ENCODE measurements around the gene HIPK2.

The HIPK2 gene

GRCh38 chr7:139647085-139647484 lies 130.7 kb downstream of the HIPK2 start:
- no peak overlapping the region for H3K27ac ChIP-seq (ENCODE audit: low read length)

GRCh38 chr7:139646566-139646965 lies 131.2 kb downstream of the HIPK2 start:
- H3K4me2 ChIP-seq (ENCODE audit: insufficient read depth, low read length), result no peak overlapping the region
- no peak overlapping the region for H2AFZ ChIP-seq (ENCODE audit: low read depth, low read length)
- H3K4me3 ChIP-seq (ENCODE audit: low read depth in 1 of 2, low read length in 2 of 2), result no peak overlapping the region
- H3K79me2 ChIP-seq (ENCODE audit: insufficient read depth, low read length), result no peaks in the 10 kb centered on the region
- peaks cover 4% of the 10 kb centered on the region; the same call in 1 of the 2 replicates for H4K20me1 ChIP-seq (ENCODE audit: insufficient read depth, low read length)
- no peak for DNase-seq
- no peak overlapping the region for H3K9ac ChIP-seq (ENCODE audit: low read depth, low read length)
- H3K27me3 ChIP-seq (ENCODE audit: insufficient read depth, low read length, poor library complexity), result no peaks in the 10 kb centered on the region
- H3K36me3 ChIP-seq (ENCODE audit: insufficient read depth, low read length), result no peaks in the 10 kb centered on the region
- H3K9me3 ChIP-seq (ENCODE audit: insufficient read depth, low read length, severe bottlenecking), result no peaks in the 10 kb centered on the region
- TF ChIP-seq, protein P1, sequence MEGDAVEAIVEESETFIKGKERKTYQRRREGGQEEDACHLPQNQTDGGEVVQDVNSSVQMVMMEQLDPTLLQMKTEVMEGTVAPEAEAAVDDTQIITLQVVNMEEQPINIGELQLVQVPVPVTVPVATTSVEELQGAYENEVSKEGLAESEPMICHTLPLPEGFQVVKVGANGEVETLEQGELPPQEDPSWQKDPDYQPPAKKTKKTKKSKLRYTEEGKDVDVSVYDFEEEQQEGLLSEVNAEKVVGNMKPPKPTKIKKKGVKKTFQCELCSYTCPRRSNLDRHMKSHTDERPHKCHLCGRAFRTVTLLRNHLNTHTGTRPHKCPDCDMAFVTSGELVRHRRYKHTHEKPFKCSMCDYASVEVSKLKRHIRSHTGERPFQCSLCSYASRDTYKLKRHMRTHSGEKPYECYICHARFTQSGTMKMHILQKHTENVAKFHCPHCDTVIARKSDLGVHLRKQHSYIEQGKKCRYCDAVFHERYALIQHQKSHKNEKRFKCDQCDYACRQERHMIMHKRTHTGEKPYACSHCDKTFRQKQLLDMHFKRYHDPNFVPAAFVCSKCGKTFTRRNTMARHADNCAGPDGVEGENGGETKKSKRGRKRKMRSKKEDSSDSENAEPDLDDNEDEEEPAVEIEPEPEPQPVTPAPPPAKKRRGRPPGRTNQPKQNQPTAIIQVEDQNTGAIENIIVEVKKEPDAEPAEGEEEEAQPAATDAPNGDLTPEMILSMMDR (IDR thresholded peaks at IDR 0.05; ENCODE audit: borderline replicate concordance, extremely low read depth, low read length, poor library complexity, severe bottlenecking), result no peak
- ATAC-seq (ENCODE audit: insufficient read depth, low read depth), result no peak
- no peaks in the 10 kb centered on the region for H3K4me1 ChIP-seq (ENCODE audit: insufficient read depth, low read length)
- no peak overlapping the region for H3K27ac ChIP-seq (ENCODE audit: low read length)

More at GRCh38 chr7:139647085-139647484, 130.7 kb downstream of the HIPK2 start:
- Histone ChIP-seq H3K4me2 (ENCODE audit: insufficient read depth, low read length) (no peak overlapping the region), H2AFZ (ENCODE audit: low read depth, low read length) (no peak overlapping the region), H3K9me3 (ENCODE audit: insufficient read depth, low read length, severe bottlenecking) (no peaks in the 10 kb centered on the region), H3K9ac (ENCODE audit: low read depth, low read length) (no peak overlapping the region), H3K4me3 (ENCODE audit: low read depth in 1 of 2, low read length in 2 of 2) (no peak overlapping the region), H4K20me1 (ENCODE audit: insufficient read depth, low read length) (peaks cover 4% of the 10 kb centered on the region; the same call in 1 of the 2 replicates), H3K79me2 (ENCODE audit: insufficient read depth, low read length) (no peaks in the 10 kb centered on the region), H3K36me3 (ENCODE audit: insufficient read depth, low read length) (no peaks in the 10 kb centered on the region), H3K27me3 (ENCODE audit: insufficient read depth, low read length, poor library complexity) (no peaks in the 10 kb centered on the region), H3K4me1 (ENCODE audit: insufficient read depth, low read length) (no peaks in the 10 kb centered on the region)
- DNase-seq, result no peak
- no peak for ATAC-seq (ENCODE audit: insufficient read depth, low read depth)
- TF ChIP-seq, protein P1 (IDR thresholded peaks at IDR 0.05; ENCODE audit: borderline replicate concordance, extremely low read depth, low read length, poor library complexity, severe bottlenecking), result no peak
- no peak for TF ChIP-seq EZH2 (IDR thresholded peaks at IDR 0.05; ENCODE audit: borderline replicate concordance, low read depth, low read length, severe bottlenecking)

DNA sequence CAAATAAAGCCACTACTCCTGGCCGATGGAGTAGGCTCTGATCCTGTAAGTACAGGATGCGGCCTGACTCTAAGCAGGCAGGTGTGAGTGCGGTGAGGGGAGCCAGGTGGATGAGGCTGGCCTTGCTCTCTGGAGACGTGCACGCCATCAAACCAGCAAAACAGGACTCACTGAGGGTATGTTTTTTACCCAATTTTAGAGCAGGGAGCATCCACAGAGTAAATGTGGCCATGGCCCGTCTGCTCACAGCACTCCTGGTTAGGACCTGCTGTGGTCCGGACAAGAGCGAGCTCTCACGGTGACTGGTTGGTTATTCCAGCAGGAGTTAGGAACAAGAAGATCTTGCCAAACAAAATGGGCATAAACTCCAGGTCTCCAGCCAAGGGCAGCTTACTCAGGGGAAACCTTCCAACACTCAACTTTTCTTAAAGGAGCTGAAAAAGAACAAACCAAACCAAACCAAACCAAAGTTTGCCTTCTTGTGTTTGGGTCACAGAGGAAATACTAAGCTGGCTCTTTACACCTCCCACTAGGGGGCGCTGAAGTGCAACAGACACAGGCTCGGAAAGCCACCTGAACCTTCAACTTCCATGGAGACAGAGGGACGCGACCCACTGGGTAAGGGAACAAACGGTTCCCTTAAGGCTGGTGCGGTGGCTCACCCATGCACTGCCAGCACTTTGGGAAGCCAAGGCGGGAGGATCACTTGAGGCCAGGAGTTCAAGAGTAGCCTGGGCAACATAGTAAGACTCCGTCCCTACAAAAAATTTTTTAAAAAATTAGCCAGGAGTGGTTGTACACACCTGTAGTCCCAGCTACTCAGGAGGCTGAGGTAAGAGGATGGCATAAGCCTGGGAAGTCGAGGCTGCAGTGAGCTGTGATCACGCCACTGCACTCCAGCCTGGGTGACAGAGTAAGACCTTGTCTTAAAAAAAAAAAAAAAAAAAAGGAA lies 131.9 kb downstream of the HIPK2 start:
- peak; percentile 95 for ATAC-seq (ENCODE audit: insufficient read depth, low read depth)
- Histone ChIP-seq H3K4me2 (ENCODE audit: insufficient read depth, low read length) (no peak overlapping the region), H3K79me2 (ENCODE audit: insufficient read depth, low read length) (no peaks in the 10 kb centered on the region), H3K27ac (ENCODE audit: low read length) (no peak overlapping the region; the same call in 1 of the 2 replicates), H3K36me3 (ENCODE audit: insufficient read depth, low read length) (no peaks in the 10 kb centered on the region), H2AFZ (ENCODE audit: low read depth, low read length) (no peak overlapping the region), H3K4me1 (ENCODE audit: insufficient read depth, low read length) (no peaks in the 10 kb centered on the region), H4K20me1 (ENCODE audit: insufficient read depth, low read length) (peaks cover 4% of the 10 kb centered on the region; the same call in 1 of the 2 replicates), H3K9me3 (ENCODE audit: insufficient read depth, low read length, severe bottlenecking) (no peaks in the 10 kb centered on the region), H3K27me3 (ENCODE audit: insufficient read depth, low read length, poor library complexity) (no peaks in the 10 kb centered on the region), H3K9ac (ENCODE audit: low read depth, low read length) (no peak overlapping the region), H3K4me3 (ENCODE audit: low read depth in 1 of 2, low read length in 2 of 2) (no peak overlapping the region)
- DNase-seq, result peak; percentile 82
- no peak for TF ChIP-seq EZH2 (IDR thresholded peaks at IDR 0.05; ENCODE audit: borderline replicate concordance, low read depth, low read length, severe bottlenecking)
- TF ChIP-seq, protein P1 (IDR thresholded peaks at IDR 0.05; ENCODE audit: borderline replicate concordance, extremely low read depth, low read length, poor library complexity, severe bottlenecking), result peak; percentile 95

All from DND-41 (cell line).